Subcutaneous adipose tissue (tissue), 4 donors: Measurements from ENCODE around the gene KIFC1. TPM values are rescaled to one million over a fixed set of nuclear protein-coding genes. Genes with fewer than 3 reads are reported as not detected.

ENCODE experiments used
- total RNA-seq, 4 donors: library from RNA; depleted of rRNA; stranded (reverse); fragments of >200 nt; gene quantifications; one replicate each; pipeline ENCODE4 v1.1.0, GENCODE V29; 2016
- TF ChIP-seq, protein P1 (sequence below): fragments of 450-650 bp; IDR thresholded peaks from one replicate; pipeline ENCODE4 v1.5.1; 2016; ENCODE audit warnings: low read depth, mild to moderate bottlenecking, control low read depth, antibody characterized with exemption, moderate library complexity

KIFC1 gene
- total RNA-seq, 4 donors from 2014 or later: 0.33 to 4.4 (median 3.9) TPM; not detected in 1

GRCh38 chr6:33433001-33433543 lies 41.4 kb downstream of the KIFC1 start:
- TF ChIP-seq, protein P1, sequence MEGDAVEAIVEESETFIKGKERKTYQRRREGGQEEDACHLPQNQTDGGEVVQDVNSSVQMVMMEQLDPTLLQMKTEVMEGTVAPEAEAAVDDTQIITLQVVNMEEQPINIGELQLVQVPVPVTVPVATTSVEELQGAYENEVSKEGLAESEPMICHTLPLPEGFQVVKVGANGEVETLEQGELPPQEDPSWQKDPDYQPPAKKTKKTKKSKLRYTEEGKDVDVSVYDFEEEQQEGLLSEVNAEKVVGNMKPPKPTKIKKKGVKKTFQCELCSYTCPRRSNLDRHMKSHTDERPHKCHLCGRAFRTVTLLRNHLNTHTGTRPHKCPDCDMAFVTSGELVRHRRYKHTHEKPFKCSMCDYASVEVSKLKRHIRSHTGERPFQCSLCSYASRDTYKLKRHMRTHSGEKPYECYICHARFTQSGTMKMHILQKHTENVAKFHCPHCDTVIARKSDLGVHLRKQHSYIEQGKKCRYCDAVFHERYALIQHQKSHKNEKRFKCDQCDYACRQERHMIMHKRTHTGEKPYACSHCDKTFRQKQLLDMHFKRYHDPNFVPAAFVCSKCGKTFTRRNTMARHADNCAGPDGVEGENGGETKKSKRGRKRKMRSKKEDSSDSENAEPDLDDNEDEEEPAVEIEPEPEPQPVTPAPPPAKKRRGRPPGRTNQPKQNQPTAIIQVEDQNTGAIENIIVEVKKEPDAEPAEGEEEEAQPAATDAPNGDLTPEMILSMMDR: no peak

- TF ChIP-seq, protein P1: no peak
Observed at GRCh38 chr6:33433544-33434191, 42.0 kb downstream of the KIFC1 start.

DNA sequence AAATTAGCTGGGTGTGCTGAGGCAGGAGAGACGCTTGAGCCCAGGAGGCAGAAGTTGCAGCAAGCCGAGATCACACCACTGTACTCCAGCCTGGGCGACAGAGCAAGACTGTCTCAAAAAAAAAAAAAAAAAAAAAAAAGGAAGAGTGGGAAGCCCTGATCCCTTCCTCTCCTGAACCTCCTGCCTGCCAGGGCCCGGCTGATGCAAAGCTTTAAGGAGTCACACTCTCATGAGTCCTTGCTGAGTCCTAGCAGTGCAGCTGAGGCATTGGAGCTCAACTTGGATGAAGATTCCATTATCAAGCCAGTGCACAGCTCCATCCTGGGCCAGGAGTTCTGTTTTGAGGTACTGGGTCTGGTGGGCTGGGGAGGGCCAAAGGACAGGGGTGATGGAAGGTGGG lies 43.3 kb downstream of the KIFC1 start:
- TF ChIP-seq, protein P1: no peak

- TF ChIP-seq, protein P1: no peak
Observed at GRCh38 chr6:33437666-33438065, 46.0 kb downstream of the KIFC1 start.

- TF ChIP-seq, protein P1: no peak
Observed at GRCh38 chr6:33438978-33439594, 47.5 kb downstream of the KIFC1 start.

- TF ChIP-seq, protein P1: no peak
Observed at GRCh38 chr6:33439956-33440648, 48.5 kb downstream of the KIFC1 start.
